Daoy (cell line): ENCODE results near the gene TMEM95. TPM values are rescaled to one million over a fixed set of nuclear protein-coding genes. Genes with fewer than 3 reads are reported as not detected.
"Not testable (repeated sequence)": the region's sequence is repeated elsewhere in the genome, so short reads cannot be mapped to it uniquely, and the experiment has no call there.

Experiments
- DNase-seq: peaks from one replicate; pipeline ENCODE4 v3.0.0-alpha.2; 2015; ENCODE audit warnings: low read depth
- total RNA-seq: library from RNA; depleted of rRNA; stranded (reverse); fragments of >200 nt; shearing (Covaris generic); gene quantifications from 2 replicates; pipeline ENCODE4 v1.2.3, GENCODE V29; 2014

Gene TMEM95
- total RNA-seq, 1 experiment from 2014 or later: not detected

GRCh38 chr17:7323731-7324437 lies 31.1 kb upstream of the TMEM95 start:
- DNase-seq: peak; percentile 53

DNA sequence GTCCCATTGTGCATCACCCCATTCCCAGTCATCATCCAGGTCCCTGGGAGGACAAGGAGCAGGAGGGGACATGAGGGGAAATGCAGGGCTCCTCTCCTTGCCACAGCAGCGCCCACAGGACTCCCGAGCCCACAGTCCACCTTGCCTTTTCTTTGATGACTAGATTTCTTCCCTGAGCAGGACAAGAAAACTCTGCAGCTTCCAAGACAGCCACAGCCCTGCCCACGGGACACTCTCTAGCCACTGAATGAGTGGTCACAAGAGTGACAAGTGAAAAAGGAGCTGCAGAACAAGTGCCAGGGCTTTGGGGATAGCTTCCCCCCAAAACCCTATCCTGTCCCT lies 30.5 kb upstream of the TMEM95 start:
- no peak for DNase-seq

DNA sequence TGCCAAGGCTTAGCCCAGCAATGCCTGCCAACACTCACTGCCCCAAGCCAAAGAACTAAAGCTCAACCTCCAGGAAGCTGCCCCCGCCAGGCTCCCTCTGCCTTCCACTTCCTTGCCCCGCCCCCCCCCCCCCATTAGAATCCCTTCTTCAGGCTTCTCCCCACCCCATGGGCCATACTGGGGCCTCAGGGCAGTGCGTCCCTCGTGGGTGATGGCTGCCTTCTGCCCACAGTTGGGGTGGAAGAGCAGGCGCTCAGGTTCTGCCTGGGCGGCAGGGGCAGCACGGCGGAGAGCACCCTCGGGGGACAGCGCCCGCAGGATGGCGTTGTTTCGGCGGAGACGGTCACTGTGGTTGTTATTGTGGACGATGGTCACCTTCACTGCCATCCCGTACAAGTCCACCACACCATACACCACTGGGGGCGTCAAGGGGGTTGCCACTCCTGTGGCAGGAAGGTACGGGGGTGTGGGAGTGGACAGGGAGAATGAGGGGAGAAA lies 29.9 kb upstream of the TMEM95 start:
- no peak for DNase-seq

DNA sequence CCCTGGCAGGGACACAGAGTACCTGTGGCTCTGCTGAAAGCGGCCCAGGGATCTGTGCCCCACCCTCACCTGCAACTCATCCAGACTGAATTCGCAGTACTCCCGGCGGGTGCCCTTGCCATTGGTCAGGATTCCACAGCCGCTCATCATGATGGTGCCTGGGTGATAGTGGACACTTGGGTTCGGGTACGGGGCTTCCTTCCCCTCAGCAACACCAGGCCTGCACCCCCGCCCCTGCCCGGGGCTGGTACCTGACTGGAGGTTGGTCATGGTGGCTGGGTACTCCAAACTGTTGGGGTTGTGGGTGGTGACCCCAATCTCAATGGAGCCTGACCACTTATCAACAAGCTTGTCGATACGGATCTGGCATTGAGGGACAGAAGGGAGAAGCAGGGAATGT lies 28.8 kb upstream of the TMEM95 start:
- no peak for DNase-seq

DNA sequence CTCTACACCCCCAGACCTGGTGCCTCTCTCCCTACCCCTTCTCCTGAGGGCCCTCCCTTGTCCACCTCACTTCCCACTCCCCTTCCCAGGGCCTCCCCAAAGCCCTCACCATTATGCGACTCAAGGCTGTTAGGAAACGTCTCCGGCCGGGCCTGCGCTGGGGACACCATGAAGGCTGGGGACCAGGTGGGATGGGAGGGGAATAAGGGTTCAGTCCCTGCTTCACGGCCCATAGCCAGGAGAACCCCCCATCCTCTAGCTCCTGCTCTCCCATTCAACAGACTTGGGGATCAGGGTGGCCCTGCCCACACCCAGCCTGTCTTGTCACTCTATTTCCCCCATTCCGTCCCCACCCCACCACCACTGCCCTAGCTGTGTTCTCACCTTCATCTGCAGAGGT lies 27.9 kb upstream of the TMEM95 start:
- DNase-seq: no peak

DNA sequence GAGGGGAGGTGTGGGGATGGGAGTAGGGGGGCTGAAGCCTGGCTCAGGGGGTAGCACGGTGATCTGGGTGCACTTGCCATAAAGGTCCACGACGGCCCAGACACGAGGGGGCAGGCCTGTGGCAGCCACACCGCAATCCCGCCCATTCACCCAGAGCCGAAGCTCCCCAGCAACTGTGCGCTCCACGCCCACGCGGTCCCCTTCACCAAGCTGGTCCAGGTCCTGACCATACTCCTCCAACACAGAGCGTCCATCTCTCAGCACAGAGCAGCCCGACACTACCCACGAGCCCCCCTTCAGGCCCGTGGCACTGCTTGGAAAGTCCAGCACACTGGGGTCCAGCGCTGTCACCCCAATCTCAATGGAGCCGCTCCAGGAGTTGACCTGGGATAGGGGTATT lies 27.5 kb upstream of the TMEM95 start:
- DNase-seq: no peak

DNA sequence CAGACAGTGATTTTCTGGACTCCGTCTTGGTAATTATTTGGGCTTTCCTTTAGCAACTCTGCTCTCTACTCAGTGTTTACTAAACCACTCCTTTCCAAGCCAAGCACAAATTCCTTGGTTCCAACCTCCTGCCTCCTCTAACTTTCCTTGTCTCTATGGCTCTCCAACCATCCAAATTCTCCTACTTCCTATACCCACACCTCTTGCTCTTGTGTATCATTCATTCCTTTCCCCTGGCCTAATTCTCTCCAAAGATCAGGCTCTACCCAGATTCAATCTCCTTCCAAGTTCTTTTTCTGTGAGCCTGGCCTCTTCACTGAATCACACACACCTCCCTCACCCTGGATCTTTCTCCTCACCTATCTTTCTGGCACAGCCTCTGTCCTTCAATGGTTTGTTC lies 26.9 kb upstream of the TMEM95 start:
- no peak for DNase-seq

GRCh38 chr17:7328840-7329373 lies 26.0 kb upstream of the TMEM95 start, which contains the start of gene NEURL4:
TSS of gene NEURL4 (minus strand) at chr17:7329335. CDS start at chr17:7329312, 23 bp downstream.
- DNase-seq: no peak

- DNase-seq: peak; percentile 99
These were observed 25.5 kb upstream of the TMEM95 start for GRCh38 chr17:7329374-7329996.

- DNase-seq: peak; percentile 91
These were observed 24.8 kb upstream of the TMEM95 start for GRCh38 chr17:7329997-7330637.

GRCh38 chr17:7330638-7331015 lies 24.3 kb upstream of the TMEM95 start:
- no peak for DNase-seq

GRCh38 chr17:7332111-7332510 lies 22.8 kb upstream of the TMEM95 start:
- DNase-seq: no peak

DNA sequence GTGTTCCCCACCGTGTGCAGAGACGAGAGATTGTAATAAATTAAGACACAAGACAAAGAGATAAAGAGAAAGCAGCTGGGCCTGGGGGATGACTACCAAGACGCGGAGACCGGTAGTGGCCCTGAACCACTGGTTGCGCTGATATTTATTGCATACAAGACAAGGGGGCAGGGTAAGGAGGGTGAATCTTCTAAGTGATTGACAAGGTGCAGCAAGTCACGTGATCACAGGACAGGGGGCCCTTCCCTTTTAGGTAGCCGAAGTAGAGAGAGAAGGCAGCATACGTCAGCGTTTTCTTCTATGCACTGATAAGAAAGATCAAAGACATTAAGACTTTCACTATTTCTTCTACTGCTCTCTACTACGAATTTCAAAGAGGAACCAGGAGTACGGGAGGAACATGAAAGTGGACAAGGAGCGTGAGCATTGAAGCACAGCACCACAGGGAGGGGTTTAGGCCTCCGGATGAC lies 22.3 kb upstream of the TMEM95 start:
- DNase-seq: not testable (repeated sequence)

DNA sequence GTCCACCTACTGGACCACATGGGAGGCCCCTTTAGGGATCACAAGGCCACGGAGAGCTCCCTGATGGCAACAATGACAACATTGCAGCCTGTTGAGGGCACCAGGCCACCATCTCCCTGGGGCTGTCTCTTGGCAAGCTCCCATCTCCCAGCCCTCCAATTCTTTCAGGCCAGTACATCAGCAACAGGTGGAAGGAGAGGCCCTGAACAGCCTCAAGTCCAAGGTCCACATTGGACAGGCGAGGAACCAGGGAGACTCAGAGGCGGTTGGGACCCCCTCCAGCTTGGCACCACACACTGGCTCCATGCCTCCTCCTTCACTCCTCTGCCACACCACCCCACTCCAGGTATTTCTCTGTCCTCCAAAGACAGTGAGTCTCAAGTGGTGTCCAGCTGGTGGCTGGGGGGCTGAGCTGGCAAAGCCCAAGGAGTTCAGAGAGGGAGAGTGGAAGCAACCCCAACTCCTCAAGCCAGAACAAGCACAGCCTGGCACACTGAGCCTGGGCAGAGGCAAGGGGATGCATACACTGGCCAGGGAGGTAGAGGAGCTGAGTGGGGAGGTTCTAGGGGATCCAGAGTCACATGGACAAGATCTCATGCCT lies 19.9 kb upstream of the TMEM95 start:
- DNase-seq: no peak

GRCh38 chr17:7335765-7336164 lies 19.2 kb upstream of the TMEM95 start:
- not testable (repeated sequence) for DNase-seq

DNA sequence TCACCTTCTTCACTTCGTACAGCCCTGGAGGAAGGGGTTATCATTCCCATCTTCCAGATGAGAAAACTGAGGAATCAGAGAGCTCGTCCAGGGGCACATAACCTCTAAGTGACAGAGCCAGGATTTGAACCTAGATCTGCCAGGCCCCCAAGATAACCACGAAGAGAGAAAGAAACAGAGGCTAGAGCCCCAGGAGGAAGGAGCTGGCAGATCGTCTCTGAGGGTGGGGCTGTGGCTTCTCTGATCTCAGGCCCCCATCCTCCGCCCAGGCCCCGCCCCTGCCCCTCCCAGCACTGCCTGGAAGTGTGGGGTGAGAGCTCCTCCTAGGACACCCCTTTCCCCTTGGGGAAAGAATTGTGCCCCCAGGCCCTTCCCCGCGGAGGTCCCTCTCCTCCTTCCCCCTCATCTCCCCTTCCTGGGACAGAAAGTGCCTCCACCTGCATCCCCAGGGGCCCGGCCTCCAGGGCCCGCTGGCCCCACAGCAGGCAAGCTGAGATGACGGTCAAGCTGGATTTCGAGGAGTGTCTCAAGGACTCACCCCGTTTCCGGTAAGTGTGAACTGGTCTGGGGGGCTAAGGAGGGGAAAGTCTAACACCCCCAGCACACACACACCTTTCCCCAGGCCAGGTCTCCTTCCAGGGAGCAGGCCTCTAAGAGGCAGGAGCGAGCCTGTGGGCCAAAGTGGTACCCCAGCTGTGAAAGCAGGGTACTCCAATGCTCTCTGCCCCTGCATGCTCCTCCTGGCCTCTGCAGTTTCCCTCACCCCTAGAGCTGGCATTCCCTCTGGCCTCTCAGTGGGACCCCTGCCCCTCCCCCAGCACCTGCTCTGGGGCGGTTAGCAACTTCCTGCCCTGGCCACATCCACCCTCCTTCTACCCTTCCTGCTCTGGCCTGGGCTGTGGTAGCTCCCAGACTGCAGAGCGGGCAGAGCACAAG lies 18.4 kb upstream of the TMEM95 start, which contains the start of gene ACAP1:
Gene ACAP1, plus strand, starts transcription at position 290 of the 936 bp plus-strand sequence. Its CDS starts 206 bp downstream, at position 496.
- no peak for DNase-seq

DNA sequence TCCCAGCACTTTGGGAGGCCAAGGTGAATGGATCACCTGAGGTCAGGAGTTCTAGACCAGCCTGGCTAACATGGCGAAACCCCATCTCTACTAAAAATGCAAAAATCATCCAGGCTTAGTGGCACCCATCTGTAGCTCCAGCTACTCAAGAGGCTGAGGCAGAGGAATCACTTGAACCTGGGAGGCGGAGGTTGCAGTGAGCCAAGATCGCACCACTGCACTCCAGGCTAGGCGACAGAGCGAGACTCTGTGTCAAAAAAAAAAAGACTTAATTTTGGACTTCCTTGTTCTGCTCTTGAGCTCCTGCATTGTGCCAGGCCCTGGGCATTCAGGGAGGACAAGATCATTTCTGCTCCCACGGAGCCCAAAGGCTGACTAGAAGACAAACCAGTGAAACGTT lies 17.4 kb upstream of the TMEM95 start:
- DNase-seq: not testable (repeated sequence)

GRCh38 chr17:7340179-7340578 lies 14.8 kb upstream of the TMEM95 start:
- no peak for DNase-seq

DNA sequence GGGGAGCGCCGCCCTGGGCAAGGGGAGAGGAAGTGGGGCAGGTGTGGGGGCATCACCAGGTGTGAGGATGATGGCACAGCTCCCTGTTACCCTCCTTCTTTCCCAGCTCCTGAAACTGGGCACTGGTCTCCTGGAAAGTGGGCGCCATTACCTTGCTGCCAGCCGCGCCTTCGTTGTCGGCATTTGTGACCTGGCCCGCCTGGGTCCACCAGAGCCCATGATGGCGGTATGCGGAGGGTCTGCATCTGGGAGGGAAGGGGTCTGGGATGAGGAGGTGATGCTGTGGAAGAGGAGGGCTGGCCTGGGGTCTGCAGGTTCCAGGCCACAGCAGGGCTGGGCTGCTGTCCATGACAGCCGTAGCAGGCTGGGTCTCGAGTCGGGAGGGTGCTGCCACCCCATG lies 13.1 kb upstream of the TMEM95 start:
- no peak for DNase-seq

DNA sequence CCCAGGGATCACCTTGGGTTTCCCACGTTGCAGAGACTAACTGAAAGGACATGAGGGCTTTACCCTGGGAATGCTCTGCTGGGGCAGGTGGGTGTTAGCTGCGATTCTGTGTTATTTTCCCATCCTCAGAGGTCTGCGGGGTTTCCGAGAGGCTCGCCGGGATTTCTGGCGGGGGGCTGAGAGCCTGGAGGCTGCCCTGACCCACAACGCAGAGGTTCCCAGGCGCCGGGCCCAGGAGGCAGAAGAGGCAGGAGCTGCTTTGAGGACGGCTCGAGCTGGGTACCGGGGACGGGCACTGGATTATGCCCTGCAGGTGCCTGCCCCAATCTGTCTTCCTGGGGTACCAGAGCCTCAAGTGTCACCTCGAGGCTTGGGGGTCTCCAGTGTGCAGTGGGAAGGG lies 11.7 kb upstream of the TMEM95 start:
- DNase-seq: no peak
